MM.1S (cell line): ENCODE measurements around the gene MLLT10.
A peak's percentile ranks its signal among the peaks of the same experiment; 100 is the strongest.

ENCODE experiments used
- DNase-seq: peaks from one replicate; pipeline ENCODE4 v3.0.0-alpha.2; 2015
- H2AFZ ChIP-seq: fragments of 300-600 bp; sonication (generic); 2 replicates; pipeline ENCODE4 v1.6.0; 2016; ENCODE audit warnings: antibody characterized with exemption, low read length
- H3F3A ChIP-seq: fragments of 300-600 bp; sonication (generic); 2 replicates; pipeline ENCODE4 v1.6.1; 2016; ENCODE audit warnings: mild to moderate bottlenecking, antibody characterized with exemption, low read length, moderate library complexity, mixed read lengths; ENCODE audit not compliant: insufficient read depth
- H3K27ac ChIP-seq: fragments of 300-600 bp; sonication (generic); 2 replicates; pipeline ENCODE4 v1.5.1; 2016; ENCODE audit warnings: mild to moderate bottlenecking, low read length
- H3K27me3 ChIP-seq: fragments of 300-600 bp; sonication (generic); replicated peaks from 2 replicates; pipeline ENCODE4 v1.6.0; 2016; ENCODE audit warnings: low read length; ENCODE audit not compliant: insufficient read depth
- H3K36me3 ChIP-seq: fragments of 300-600 bp; sonication (generic); replicated peaks from 2 replicates; pipeline ENCODE4 v1.6.1; 2016; ENCODE audit warnings: mild to moderate bottlenecking, low read length, mixed read lengths; ENCODE audit not compliant: insufficient read depth
- H3K4me1 ChIP-seq: fragments of 300-600 bp; sonication (generic); 2 replicates; pipeline ENCODE4 v1.6.1; 2016; ENCODE audit warnings: low read length, mixed read lengths
- H3K4me2 ChIP-seq: fragments of 300-600 bp; sonication (generic); 2 replicates; pipeline ENCODE4 v1.6.0; 2016; ENCODE audit warnings: low read depth, low read length
- H3K4me3 ChIP-seq: fragments of 300-600 bp; sonication (generic); 2 replicates; pipeline ENCODE4 v1.5.1; 2016; ENCODE audit warnings: low read length, mixed read lengths
- H3K79me2 ChIP-seq: fragments of 300-600 bp; sonication (generic); 2 replicates; pipeline ENCODE4 v1.6.1; 2016; ENCODE audit warnings: mixed run types, low read length, mixed read lengths
- H3K9ac ChIP-seq: fragments of 300-600 bp; sonication (generic); 2 replicates; pipeline ENCODE4 v1.6.1; 2016; ENCODE audit warnings: low read length, mixed read lengths
- H3K9me2 ChIP-seq: fragments of 300-600 bp; sonication (generic); replicated peaks from 2 replicates; pipeline ENCODE4 v1.6.1; 2016; ENCODE audit warnings: mild to moderate bottlenecking, low read length, mixed read lengths; ENCODE audit not compliant: insufficient read depth
- H3K9me3 ChIP-seq: fragments of 300-600 bp; sonication (generic); replicated peaks from 2 replicates; pipeline ENCODE4 v1.6.1; 2016; ENCODE audit warnings: mild to moderate bottlenecking, low read length, mixed read lengths; ENCODE audit not compliant: insufficient read depth
- H4K20me1 ChIP-seq: fragments of 300-600 bp; sonication (generic); 2 replicates; pipeline ENCODE4 v1.6.1; 2016; ENCODE audit warnings: mild to moderate bottlenecking, low read length, moderate library complexity, mixed read lengths; ENCODE audit not compliant: insufficient read depth
- CTCF ChIP-seq: fragments of 300-600 bp; sonication (generic); IDR thresholded peaks from 2 replicates; pipeline ENCODE4 v1.5.1; 2016; ENCODE audit warnings: antibody characterized with exemption, low read length, mixed read lengths
- EZH2 ChIP-seq: fragments of 300-600 bp; sonication (generic); optimal IDR thresholded peaks from 2 replicates; pipeline ENCODE3; 2017; ENCODE audit warnings: low read depth, mild to moderate bottlenecking, antibody characterized with exemption, low read length, mixed read lengths
- EZH2phosphoT487 ChIP-seq: fragments of 300-600 bp; sonication (generic); IDR thresholded peaks from 2 replicates; pipeline ENCODE4 v1.6.1; 2018; ENCODE audit warnings: antibody characterized with exemption, low read length

The MLLT10 gene

GRCh38 chr10:21524131-21524525, 9.9 kb upstream of the MLLT10 start:
- no peak overlapping the region for H3K4me3 ChIP-seq
- no peak for DNase-seq
- H3K4me2 ChIP-seq, result no peak overlapping the region
- H3K9ac ChIP-seq, result no peak overlapping the region
- peaks cover 11% of the 10 kb centered on the region; the same call in 1 of the 2 replicates for H3K4me1 ChIP-seq
- no peak overlapping the region for H2AFZ ChIP-seq
- H3K36me3 ChIP-seq, result no peaks in the 10 kb centered on the region
- H3F3A ChIP-seq, result peaks cover 29% of the 10 kb centered on the region
- no peaks in the 10 kb centered on the region for H3K9me2 ChIP-seq
- no peaks in the 10 kb centered on the region for H3K9me3 ChIP-seq
- H3K27ac ChIP-seq, result no peak overlapping the region
- no peaks in the 10 kb centered on the region for H3K79me2 ChIP-seq
- H4K20me1 ChIP-seq, result no peaks in the 10 kb centered on the region
- peaks cover 16% of the 10 kb centered on the region for H3K27me3 ChIP-seq
- no peak for TF ChIP-seq CTCF
- no peak for TF ChIP-seq EZH2
- TF ChIP-seq EZH2phosphoT487, result no peak

- no peak overlapping the region for H3K27ac ChIP-seq
- H4K20me1 ChIP-seq, result no peaks in the 10 kb centered on the region
- H2AFZ ChIP-seq, result peak overlapping the region; percentile 94
- H3K4me1 ChIP-seq, result peaks cover 10% of the 10 kb centered on the region; the same call in 1 of the 2 replicates
- H3K4me3 ChIP-seq, result peak overlapping the region; percentile 63
- no peaks in the 10 kb centered on the region for H3K79me2 ChIP-seq
- TF ChIP-seq EZH2 (no peak), CTCF (no peak), EZH2phosphoT487 (no peak)
- peak overlapping the region; percentile 67 for H3K4me2 ChIP-seq
- no peaks in the 10 kb centered on the region for H3K36me3 ChIP-seq
- peaks cover 18% of the 10 kb centered on the region for H3K27me3 ChIP-seq
- H3K9ac ChIP-seq, result no peak overlapping the region; the same call in 1 of the 2 replicates
- peaks cover 26% of the 10 kb centered on the region for H3F3A ChIP-seq
- no peak for DNase-seq
- no peaks in the 10 kb centered on the region for H3K9me3 ChIP-seq
- H3K9me2 ChIP-seq, result no peaks in the 10 kb centered on the region
These were observed 9.3 kb upstream of the MLLT10 start for GRCh38 chr10:21524526-21525366.

- Histone ChIP-seq H3K4me2 (peak within 1 kb of the TSS; percentile 92), H2AFZ (peak within 1 kb of the TSS; percentile 94), H3K79me2 (no peaks in the 10 kb centered on the region), H3K36me3 (no peaks in the 10 kb centered on the region), H3K27me3 (peaks cover 24% of the 10 kb centered on the region), H3K9me3 (no peaks in the 10 kb centered on the region), H3K4me3 (peak within 1 kb of the TSS; percentile 63), H3K4me1 (peaks cover 8% of the 10 kb centered on the region; the same call in 1 of the 2 replicates), H3K27ac (peak within 1 kb of the TSS; percentile 56; the same call in 1 of the 2 replicates), H4K20me1 (no peaks in the 10 kb centered on the region), H3K9ac (peak within 1 kb of the TSS; percentile 62), H3K9me2 (no peaks in the 10 kb centered on the region), H3F3A (peaks cover 23% of the 10 kb centered on the region)
- DNase-seq, result peak; percentile 48
- TF ChIP-seq CTCF (no peak), EZH2 (no peak), EZH2phosphoT487 (no peak)
These were observed 8.5 kb upstream of the MLLT10 start, which contains the start of gene SKIDA1 for GRCh38 chr10:21525367-21526187. Gene SKIDA1, minus strand, starts transcription at chr10:21525682. Its CDS starts 7,860 bp downstream, at chr10:21517822.
